Progenitor cell of endocrine pancreas (in vitro differentiated cells): ENCODE data around the gene GINS2. TPM values are rescaled to one million over a fixed set of nuclear protein-coding genes. Genes with fewer than 3 reads are reported as not detected.

Experiments used
- DNase-seq: peaks from one replicate; pipeline ENCODE4 v3.0.0; 2021; ENCODE audit warnings: low spot score; ENCODE audit not compliant: unreplicated experiment
- H3K27ac Mint-ChIP-seq: 2 replicates; pipeline ENCODE4 v1.8.0; 2021; ENCODE audit warnings: mild to moderate bottlenecking, moderate library complexity, mixed read lengths
- H3K27me3 Mint-ChIP-seq: 2 replicates; pipeline ENCODE4 v1.8.0; 2021; ENCODE audit warnings: mixed read lengths
- H3K36me3 Mint-ChIP-seq: 2 replicates; pipeline ENCODE4 v1.8.0; 2022; ENCODE audit warnings: mixed read lengths; ENCODE audit not compliant: insufficient read depth
- H3K4me1 Mint-ChIP-seq: 2 replicates; pipeline ENCODE4 v1.8.0; 2021; ENCODE audit warnings: low read depth, mixed read lengths
- H3K4me3 Mint-ChIP-seq: 2 replicates; pipeline ENCODE4 v1.8.0; 2021; ENCODE audit warnings: low read depth, mild to moderate bottlenecking, moderate library complexity, mixed read lengths
- H3K9me3 Mint-ChIP-seq: 2 replicates; pipeline ENCODE4 v1.8.0; 2021; ENCODE audit warnings: low read depth, mixed read lengths
- total RNA-seq: library from RNA; stranded (reverse); gene quantifications from 2 replicates; pipeline ENCODE4 v1.2.1, GENCODE V29; 2021
- TF ChIP-seq, protein P1 (sequence below): fragments of 200-600 bp; sonication (generic); IDR thresholded peaks from one replicate; pipeline ENCODE4 v1.5.0; 2021; ENCODE audit warnings: antibody characterized with exemption, mild to moderate bottlenecking; ENCODE audit not compliant: unreplicated experiment

GINS2 gene
- total RNA-seq, 1 donor from 2014 or later, result 22.3 TPM

DNA sequence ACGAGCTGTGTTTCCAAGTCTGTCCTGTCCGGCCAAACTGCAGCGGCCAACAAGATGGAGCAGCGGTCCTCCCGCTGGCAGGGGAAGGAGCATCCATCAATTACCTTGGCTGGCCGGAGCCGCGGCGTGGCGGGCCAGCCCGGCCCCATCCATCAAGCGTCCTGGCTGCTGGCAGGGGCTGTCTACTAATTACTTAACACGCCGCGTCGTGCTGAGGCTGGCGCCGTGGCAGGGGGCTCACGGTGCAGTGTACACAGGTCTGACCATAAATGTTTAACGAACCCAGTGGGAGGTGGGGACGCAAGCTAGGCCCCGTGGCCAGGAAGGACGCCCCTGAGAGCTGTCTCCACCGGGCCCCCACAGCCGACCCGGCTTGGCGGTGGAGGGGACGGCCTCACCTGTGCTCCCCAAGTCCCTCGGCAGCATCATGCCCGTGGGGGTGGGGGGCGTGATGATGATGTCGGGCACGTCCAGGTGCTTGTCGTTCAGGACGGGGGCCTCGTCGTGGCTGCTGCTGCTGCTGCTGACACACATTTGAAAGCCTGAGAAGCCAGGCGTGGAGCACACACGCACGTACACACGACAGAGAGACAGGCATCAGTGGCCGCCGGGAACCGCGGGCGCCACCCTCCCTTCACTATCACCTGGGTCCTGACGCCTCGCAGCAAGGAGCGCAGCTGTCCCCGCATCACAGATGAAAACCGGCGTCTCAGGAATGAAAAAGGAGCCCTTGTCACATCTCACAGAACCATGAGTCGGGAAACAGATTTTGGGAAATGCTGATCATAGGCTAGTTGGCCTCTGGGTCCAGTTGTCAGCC lies 21.2 kb upstream of the GINS2 start:
- Mint-ChIP-seq H3K9me3 (no peaks in the 10 kb centered on the region), H3K4me1 (peaks cover 16% of the 10 kb centered on the region), H3K36me3 (peaks cover 2% of the 10 kb centered on the region), H3K4me3 (no peak overlapping the region), H3K27me3 (peaks cover 2% of the 10 kb centered on the region), H3K27ac (no peak overlapping the region)
- TF ChIP-seq, protein P1, sequence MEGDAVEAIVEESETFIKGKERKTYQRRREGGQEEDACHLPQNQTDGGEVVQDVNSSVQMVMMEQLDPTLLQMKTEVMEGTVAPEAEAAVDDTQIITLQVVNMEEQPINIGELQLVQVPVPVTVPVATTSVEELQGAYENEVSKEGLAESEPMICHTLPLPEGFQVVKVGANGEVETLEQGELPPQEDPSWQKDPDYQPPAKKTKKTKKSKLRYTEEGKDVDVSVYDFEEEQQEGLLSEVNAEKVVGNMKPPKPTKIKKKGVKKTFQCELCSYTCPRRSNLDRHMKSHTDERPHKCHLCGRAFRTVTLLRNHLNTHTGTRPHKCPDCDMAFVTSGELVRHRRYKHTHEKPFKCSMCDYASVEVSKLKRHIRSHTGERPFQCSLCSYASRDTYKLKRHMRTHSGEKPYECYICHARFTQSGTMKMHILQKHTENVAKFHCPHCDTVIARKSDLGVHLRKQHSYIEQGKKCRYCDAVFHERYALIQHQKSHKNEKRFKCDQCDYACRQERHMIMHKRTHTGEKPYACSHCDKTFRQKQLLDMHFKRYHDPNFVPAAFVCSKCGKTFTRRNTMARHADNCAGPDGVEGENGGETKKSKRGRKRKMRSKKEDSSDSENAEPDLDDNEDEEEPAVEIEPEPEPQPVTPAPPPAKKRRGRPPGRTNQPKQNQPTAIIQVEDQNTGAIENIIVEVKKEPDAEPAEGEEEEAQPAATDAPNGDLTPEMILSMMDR, result no peak
- DNase-seq, result no peak

DNA sequence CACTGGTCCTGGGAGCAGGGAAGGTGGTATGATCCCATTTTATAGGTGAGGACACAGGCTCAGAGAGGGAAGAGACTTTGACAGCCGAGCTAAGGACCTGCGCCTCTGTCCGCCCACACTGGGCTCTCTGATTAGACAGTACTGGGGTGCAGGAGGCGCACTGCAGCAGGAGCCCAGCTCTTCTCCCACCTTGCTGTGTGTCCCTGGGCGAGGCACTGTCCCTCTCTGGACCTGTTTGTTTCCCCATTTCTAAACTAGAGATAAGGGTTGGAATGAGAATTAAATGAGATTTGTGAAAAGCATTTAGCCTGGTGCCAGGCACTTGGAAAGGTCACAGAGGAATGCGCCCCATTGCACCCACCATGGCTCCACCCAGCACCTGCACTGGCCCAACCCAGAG lies 19.6 kb upstream of the GINS2 start:
- TF ChIP-seq, protein P1, result no peak
- H3K4me3 Mint-ChIP-seq, result no peak overlapping the region
- DNase-seq, result no peak
- peaks cover 2% of the 10 kb centered on the region for H3K36me3 Mint-ChIP-seq
- H3K4me1 Mint-ChIP-seq, result peaks cover 16% of the 10 kb centered on the region
- H3K27ac Mint-ChIP-seq, result no peak overlapping the region
- H3K27me3 Mint-ChIP-seq, result no peaks in the 10 kb centered on the region
- H3K9me3 Mint-ChIP-seq, result no peaks in the 10 kb centered on the region

DNA sequence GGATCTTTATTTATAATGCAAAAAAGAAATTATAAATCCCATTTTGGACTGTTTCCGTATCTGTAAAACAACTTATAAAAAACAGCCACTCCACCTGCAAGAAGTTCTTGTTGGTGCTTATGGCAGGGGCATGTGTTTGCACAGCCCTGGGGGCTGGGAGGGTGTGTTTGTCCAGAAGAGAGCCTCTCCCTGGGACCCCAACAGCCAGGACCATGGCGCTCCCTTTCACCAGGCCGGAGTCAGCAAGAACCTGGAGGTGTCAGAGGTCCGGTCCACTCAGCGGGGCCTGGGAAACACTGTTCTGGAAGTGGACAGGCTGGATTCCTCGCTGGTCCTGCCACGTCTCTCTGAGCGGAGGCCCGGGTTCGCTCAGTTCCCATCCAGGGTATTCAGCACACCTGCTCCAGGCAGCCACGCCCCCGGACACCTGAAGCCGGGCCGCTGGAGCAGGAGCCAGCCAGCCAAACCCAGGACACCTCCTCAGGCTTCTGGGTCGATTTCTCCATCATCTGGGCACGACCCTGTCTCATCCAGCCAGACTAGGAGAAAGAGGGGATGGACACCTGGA lies 18.9 kb upstream of the GINS2 start:
- TF ChIP-seq, protein P1, result no peak
- DNase-seq, result no peak
- Mint-ChIP-seq H3K27me3 (no peaks in the 10 kb centered on the region), H3K4me3 (no peak overlapping the region), H3K4me1 (peaks cover 11% of the 10 kb centered on the region), H3K36me3 (peaks cover 2% of the 10 kb centered on the region), H3K9me3 (no peaks in the 10 kb centered on the region), H3K27ac (no peak overlapping the region)

DNA sequence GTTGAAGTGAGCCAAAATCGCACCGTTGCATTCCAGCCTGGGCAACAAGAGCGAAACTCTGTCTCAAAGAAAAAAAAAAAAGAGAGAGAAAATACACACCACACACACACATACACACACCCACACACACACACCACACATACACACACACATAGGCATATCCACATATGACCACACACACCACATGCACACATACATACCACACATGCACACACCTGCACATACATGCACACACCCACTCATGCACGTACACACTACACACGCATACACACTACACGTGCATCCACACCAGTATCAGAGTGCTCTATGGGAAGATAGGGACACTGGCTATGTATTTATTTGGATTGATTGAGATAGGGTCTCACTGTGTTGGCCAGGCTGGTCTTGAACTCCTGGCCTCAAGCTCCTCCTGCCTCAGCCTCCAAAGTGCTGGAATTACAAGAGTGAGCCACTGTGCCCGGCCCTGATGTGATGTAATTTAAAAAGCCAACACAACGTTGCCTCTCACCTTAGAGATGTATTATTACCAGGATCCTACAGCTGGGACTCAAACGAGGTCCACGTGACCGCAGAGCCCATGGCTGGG lies 17.8 kb upstream of the GINS2 start:
- Mint-ChIP-seq H3K4me1 (peaks cover 11% of the 10 kb centered on the region), H3K27me3 (peaks cover 6% of the 10 kb centered on the region), H3K27ac (no peak overlapping the region), H3K9me3 (no peaks in the 10 kb centered on the region), H3K4me3 (no peak overlapping the region), H3K36me3 (no peaks in the 10 kb centered on the region)
- no peak for DNase-seq
- TF ChIP-seq, protein P1, result no peak

DNA sequence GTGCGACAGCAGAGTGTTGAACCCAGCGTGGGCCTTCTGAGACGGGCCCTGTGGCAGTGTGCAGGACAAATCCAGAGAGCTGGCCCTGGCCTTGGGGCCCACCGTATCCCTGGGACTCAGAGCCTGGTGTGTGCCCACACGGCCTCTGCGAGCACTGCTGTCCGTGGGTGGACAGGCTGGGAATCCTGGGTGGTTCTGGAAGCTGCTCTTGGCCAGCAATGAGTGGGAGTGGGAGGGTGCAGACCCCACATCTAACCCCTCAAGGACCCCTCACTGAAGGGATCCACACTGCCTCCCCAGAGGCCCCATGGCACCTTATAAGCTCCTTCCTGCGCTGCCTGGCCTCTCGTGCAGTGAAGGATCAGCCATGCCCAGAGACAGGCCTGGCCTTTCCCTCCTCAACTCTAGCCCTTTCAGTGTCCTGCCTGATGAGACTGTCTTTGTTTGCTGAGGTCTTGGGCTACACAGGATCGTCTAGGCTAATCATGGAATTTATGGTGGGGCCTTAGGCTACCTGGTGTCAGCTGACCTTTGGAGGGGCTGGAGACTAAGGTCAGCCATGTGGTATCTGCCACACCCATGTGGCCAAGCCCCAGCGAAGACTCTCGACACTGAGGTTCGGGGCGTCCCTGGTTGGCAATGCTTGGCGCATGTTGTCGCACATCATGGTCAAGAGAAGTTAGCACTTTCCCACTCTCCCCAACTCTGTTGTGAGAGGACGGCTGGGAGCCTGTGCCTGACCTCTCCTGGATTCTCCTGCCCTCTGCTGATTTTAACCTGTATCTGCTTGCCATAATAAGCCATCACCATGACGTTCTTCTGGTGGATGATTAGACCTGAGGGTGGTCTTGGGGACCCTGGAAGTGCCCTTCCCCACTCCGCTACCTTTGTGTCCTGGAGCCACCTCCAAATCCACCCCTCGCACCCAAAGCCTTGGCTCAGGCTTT lies 16.4 kb upstream of the GINS2 start:
- TF ChIP-seq, protein P1, result no peak
- Mint-ChIP-seq H3K27ac (no peak overlapping the region), H3K36me3 (no peaks in the 10 kb centered on the region), H3K9me3 (no peaks in the 10 kb centered on the region), H3K4me3 (no peak overlapping the region), H3K27me3 (peaks cover 9% of the 10 kb centered on the region), H3K4me1 (peaks cover 6% of the 10 kb centered on the region)
- no peak for DNase-seq
